T-helper 17 cell (primary cell): Measurements from ENCODE around the gene CFAP299. TPM values are rescaled to one million over a fixed set of nuclear protein-coding genes. Genes with fewer than 3 reads are reported as not detected.

Source experiments
- ATAC-seq: fragments of 150-1000 bp; cut with Tn5 transposase; 2 replicates; pipeline ENCODE4 v1.10.0; 2021; ENCODE audit warnings: mild to moderate bottlenecking, moderate library complexity
- DNase-seq, 3 donors: peaks; one replicate each; pipeline versions ENCODE4 v3.0.0 to v3.0.0-alpha.2; 2020 to 2021
- H3K9me3 ChIP-seq: one replicate; pipeline ENCODE4 v1.7.0; 2013; ENCODE audit warnings: low read length, mild to moderate bottlenecking; ENCODE audit not compliant: control insufficient read depth, poor library complexity, severe bottlenecking
- H3K27ac Mint-ChIP-seq: one replicate; pipeline ENCODE4 v1.8.0; 2022; ENCODE audit warnings: mild to moderate bottlenecking, moderate library complexity, mixed read lengths
- H3K27me3 Mint-ChIP-seq: one replicate; pipeline ENCODE4 v1.8.0; 2022; ENCODE audit warnings: mixed read lengths
- H3K36me3 Mint-ChIP-seq: one replicate; pipeline ENCODE4 v1.8.0; 2022; ENCODE audit warnings: low read depth, mixed read lengths
- H3K4me1 Mint-ChIP-seq: one replicate; pipeline ENCODE4 v1.8.0; 2022; ENCODE audit warnings: mild to moderate bottlenecking, mixed read lengths
- H3K4me3 Mint-ChIP-seq: one replicate; pipeline ENCODE4 v1.8.0; 2022; ENCODE audit warnings: mild to moderate bottlenecking, moderate library complexity, mixed read lengths
- total RNA-seq, 4 donors: library from RNA in 2 of 4; stranded (reverse) in 2 of 4; gene quantifications; one replicate each; pipeline ENCODE4 v1.2.3 and lab custom pipeline; 2022 to 2026

Gene CFAP299
- total RNA-seq, 2 donors from 2014 or later, result not detected

- H3K9me3 ChIP-seq, result no peaks in the 10 kb centered on the region
- H3K36me3 Mint-ChIP-seq, result peaks cover 2% of the 10 kb centered on the region
- H3K4me3 Mint-ChIP-seq, result no peak overlapping the region
- H3K27ac Mint-ChIP-seq, result no peak overlapping the region
- DNase-seq (no peak), ATAC-seq (no peak)
- no peaks in the 10 kb centered on the region for H3K4me1 Mint-ChIP-seq
- H3K27me3 Mint-ChIP-seq, result no peaks in the 10 kb centered on the region
Measured at GRCh38 chr4:80385397-80386280, 50.1 kb downstream of the CFAP299 start.

GRCh38 chr4:80386281-80386886, 50.9 kb downstream of the CFAP299 start:
- DNase-seq (no peak), ATAC-seq (no peak)
- no peaks in the 10 kb centered on the region for H3K36me3 Mint-ChIP-seq
- no peaks in the 10 kb centered on the region for H3K9me3 ChIP-seq
- no peak overlapping the region for H3K4me3 Mint-ChIP-seq
- H3K27ac Mint-ChIP-seq, result no peak overlapping the region
- no peaks in the 10 kb centered on the region for H3K27me3 Mint-ChIP-seq
- no peaks in the 10 kb centered on the region for H3K4me1 Mint-ChIP-seq

- Mint-ChIP-seq H3K36me3 (no peaks in the 10 kb centered on the region), H3K27me3 (no peaks in the 10 kb centered on the region), H3K4me3 (no peak overlapping the region), H3K27ac (no peak overlapping the region), H3K4me1 (no peaks in the 10 kb centered on the region)
- DNase-seq (no peak), ATAC-seq (no peak)
- no peaks in the 10 kb centered on the region for H3K9me3 ChIP-seq
Measured at GRCh38 chr4:80387390-80388283, 52.1 kb downstream of the CFAP299 start.

DNA sequence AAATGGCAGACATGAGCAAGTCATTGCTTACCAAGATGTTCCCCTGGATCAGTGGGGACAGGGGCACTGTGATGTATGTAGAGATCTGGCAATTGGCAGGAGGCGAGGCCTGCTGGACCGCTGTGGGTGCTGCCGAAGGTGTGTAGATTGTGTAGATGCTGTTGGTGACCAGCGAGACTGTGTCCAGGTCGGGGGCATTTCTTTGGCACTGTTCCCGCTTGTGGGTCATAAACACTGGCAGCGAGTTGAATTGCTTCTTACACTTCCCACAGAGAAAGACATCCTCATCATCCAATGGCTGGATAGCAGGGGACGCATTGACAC, 52.7 kb downstream of the CFAP299 start:
- ATAC-seq, result no peak
- no peaks in the 10 kb centered on the region for H3K9me3 ChIP-seq
- Mint-ChIP-seq H3K27me3 (no peaks in the 10 kb centered on the region), H3K4me3 (no peak overlapping the region), H3K27ac (no peak overlapping the region), H3K36me3 (no peaks in the 10 kb centered on the region), H3K4me1 (no peaks in the 10 kb centered on the region)
- no peak for DNase-seq

DNA sequence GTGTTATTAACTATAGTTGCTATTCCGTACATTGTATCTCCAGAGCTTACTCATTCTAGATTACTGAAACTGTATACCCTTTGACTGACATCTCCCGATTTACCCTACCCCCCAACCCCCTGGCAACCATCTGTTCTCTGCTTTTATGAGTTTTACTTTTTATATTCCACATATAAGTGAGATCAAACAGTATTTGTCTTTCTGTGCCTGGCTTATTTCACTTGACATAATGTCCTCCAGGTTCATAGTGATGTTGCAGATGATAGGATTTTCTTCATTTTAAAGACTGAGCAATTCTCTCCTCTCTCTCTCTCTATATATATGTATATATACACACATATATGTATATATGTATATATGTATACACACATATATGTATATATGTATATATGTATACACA, 54.6 kb downstream of the CFAP299 start:
- no peaks in the 10 kb centered on the region for H3K27me3 Mint-ChIP-seq
- no peak overlapping the region for H3K27ac Mint-ChIP-seq
- ATAC-seq (no peak), DNase-seq (no peak)
- no peaks in the 10 kb centered on the region for H3K9me3 ChIP-seq
- no peak overlapping the region for H3K4me3 Mint-ChIP-seq
- no peaks in the 10 kb centered on the region for H3K36me3 Mint-ChIP-seq
- H3K4me1 Mint-ChIP-seq, result no peaks in the 10 kb centered on the region

DNA sequence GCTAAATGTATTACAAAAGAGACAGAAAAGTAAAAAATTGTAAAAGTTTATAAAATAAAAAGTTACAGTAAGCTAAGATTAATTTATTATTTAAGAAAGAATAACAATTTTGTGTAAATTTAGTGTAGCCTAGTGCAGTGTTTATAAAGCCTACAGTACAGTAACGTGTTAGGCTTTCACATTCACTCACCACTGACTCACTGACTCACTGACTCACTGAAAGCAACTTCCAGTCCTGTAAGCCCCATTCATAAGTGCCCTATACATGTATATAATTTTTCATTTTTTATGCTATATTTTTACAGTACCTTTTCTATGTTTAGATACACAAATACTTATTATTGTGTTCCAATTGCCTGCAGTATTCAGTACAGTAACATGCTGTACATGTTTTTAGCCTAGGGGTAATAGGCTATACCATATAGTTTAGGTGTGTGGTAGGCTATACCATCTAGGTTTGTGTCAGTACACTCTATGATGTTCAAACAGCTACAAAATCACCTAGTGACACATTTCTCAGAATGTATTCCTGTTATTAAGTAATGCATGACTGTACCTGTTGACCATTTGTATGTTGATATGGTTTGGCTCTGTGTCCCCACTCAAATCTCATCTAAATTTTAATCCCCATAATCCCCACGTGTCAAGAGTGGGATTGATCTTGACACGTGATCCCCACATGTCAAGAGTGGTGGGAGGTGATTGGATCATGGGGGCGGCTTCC, 57.9 kb downstream of the CFAP299 start:
- no peak for ATAC-seq
- no peak overlapping the region for H3K4me3 Mint-ChIP-seq
- H3K4me1 Mint-ChIP-seq, result no peaks in the 10 kb centered on the region
- H3K27ac Mint-ChIP-seq, result no peak overlapping the region
- no peaks in the 10 kb centered on the region for H3K27me3 Mint-ChIP-seq
- H3K9me3 ChIP-seq, result no peaks in the 10 kb centered on the region
- no peaks in the 10 kb centered on the region for H3K36me3 Mint-ChIP-seq
- no peak for DNase-seq

GRCh38 chr4:80393970-80394250, 58.4 kb downstream of the CFAP299 start:
- DNase-seq, result no peak
- H3K27me3 Mint-ChIP-seq, result no peaks in the 10 kb centered on the region
- no peak overlapping the region for H3K27ac Mint-ChIP-seq
- H3K36me3 Mint-ChIP-seq, result no peaks in the 10 kb centered on the region
- H3K4me1 Mint-ChIP-seq, result no peaks in the 10 kb centered on the region
- no peak overlapping the region for H3K4me3 Mint-ChIP-seq
- no peaks in the 10 kb centered on the region for H3K9me3 ChIP-seq
- no peak for ATAC-seq

DNA sequence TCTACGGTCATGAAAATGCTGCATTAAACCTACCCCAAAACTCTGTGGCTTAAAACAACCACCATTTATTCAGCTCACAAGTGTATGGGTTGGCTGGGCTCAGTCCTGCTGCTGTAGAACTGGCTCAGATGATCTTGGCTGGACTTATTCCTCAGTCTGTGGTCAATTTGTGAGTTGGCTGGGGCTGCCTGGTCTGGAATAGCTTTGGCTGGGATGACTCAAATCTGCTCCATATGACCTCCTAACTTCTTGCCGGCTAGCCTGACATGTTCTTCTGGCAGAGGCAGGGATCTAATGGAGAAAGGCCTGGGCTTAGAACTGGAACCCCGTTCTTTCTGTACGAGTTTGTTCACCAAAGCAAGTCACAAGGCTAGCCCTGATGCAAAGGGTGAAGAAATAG, 71.7 kb downstream of the CFAP299 start:
- no peak overlapping the region for H3K27ac Mint-ChIP-seq
- peaks cover 14% of the 10 kb centered on the region for H3K27me3 Mint-ChIP-seq
- no peak for DNase-seq
- no peaks in the 10 kb centered on the region for H3K9me3 ChIP-seq
- peaks cover 2% of the 10 kb centered on the region for H3K4me1 Mint-ChIP-seq
- H3K36me3 Mint-ChIP-seq, result peaks cover 2% of the 10 kb centered on the region
- no peak overlapping the region for H3K4me3 Mint-ChIP-seq
- ATAC-seq, result no peak

GRCh38 chr4:80409809-80410208, 74.3 kb downstream of the CFAP299 start:
- no peaks in the 10 kb centered on the region for H3K4me1 Mint-ChIP-seq
- no peak for ATAC-seq
- H3K9me3 ChIP-seq, result no peaks in the 10 kb centered on the region
- peaks cover 14% of the 10 kb centered on the region for H3K27me3 Mint-ChIP-seq
- no peak overlapping the region for H3K4me3 Mint-ChIP-seq
- no peak for DNase-seq
- H3K27ac Mint-ChIP-seq, result no peak overlapping the region
- peaks cover 2% of the 10 kb centered on the region for H3K36me3 Mint-ChIP-seq

DNA sequence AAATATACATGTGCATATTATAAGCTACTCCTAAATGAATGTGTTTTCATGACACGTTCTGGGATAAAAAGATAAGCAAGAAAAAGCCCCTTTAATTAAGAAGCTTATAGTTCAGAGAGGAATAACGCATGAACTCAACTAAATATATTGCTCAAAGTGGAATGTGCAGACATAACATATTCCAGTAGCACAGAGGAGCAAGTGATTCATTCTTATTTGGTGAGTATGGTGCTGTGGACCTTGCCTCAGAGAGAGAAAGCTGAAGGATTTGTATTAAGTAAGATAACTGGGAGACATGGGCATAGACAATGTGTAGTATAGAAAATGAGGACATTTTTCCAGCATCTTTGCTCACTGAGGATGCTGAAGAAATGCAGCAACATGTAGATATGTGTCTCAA, 76.8 kb downstream of the CFAP299 start:
- H3K9me3 ChIP-seq, result no peaks in the 10 kb centered on the region
- H3K4me3 Mint-ChIP-seq, result no peak overlapping the region
- H3K4me1 Mint-ChIP-seq, result no peaks in the 10 kb centered on the region
- ATAC-seq, result no peak
- H3K27ac Mint-ChIP-seq, result no peak overlapping the region
- H3K27me3 Mint-ChIP-seq, result peaks cover 14% of the 10 kb centered on the region
- peaks cover 2% of the 10 kb centered on the region for H3K36me3 Mint-ChIP-seq
- DNase-seq, result no peak

GRCh38 chr4:80413086-80413485, 77.6 kb downstream of the CFAP299 start:
- Mint-ChIP-seq H3K27ac (no peak overlapping the region), H3K4me1 (no peaks in the 10 kb centered on the region), H3K36me3 (peaks cover 2% of the 10 kb centered on the region), H3K4me3 (no peak overlapping the region), H3K27me3 (peaks cover 14% of the 10 kb centered on the region)
- no peaks in the 10 kb centered on the region for H3K9me3 ChIP-seq
- no peak for ATAC-seq
- no peak for DNase-seq

GRCh38 chr4:80417019-80417418, 81.5 kb downstream of the CFAP299 start:
- H3K27ac Mint-ChIP-seq, result no peak overlapping the region
- DNase-seq, result no peak
- H3K4me3 Mint-ChIP-seq, result no peak overlapping the region
- no peaks in the 10 kb centered on the region for H3K36me3 Mint-ChIP-seq
- H3K9me3 ChIP-seq, result no peaks in the 10 kb centered on the region
- no peaks in the 10 kb centered on the region for H3K4me1 Mint-ChIP-seq
- no peaks in the 10 kb centered on the region for H3K27me3 Mint-ChIP-seq
- no peak for ATAC-seq

- Mint-ChIP-seq H3K27me3 (no peaks in the 10 kb centered on the region), H3K27ac (no peak overlapping the region), H3K4me1 (no peaks in the 10 kb centered on the region), H3K36me3 (no peaks in the 10 kb centered on the region), H3K4me3 (no peak overlapping the region)
- no peak for DNase-seq
- H3K9me3 ChIP-seq, result no peaks in the 10 kb centered on the region
- ATAC-seq, result no peak
Measured at GRCh38 chr4:80419946-80420345, 84.4 kb downstream of the CFAP299 start.
